Neural progenitor cell (in vitro differentiated cells): ENCODE data around the gene TSHZ3. TPM values are rescaled to one million over a fixed set of nuclear protein-coding genes. Genes with fewer than 3 reads are reported as not detected.

Experiments
- DNase-seq: peaks from one replicate; pipeline ENCODE4 v3.0.0-alpha.2; 2016; ENCODE audit warnings: low spot score
- H2AFZ ChIP-seq: fragments of 200-600 bp; sonication (generic); replicated peaks from 2 replicates; pipeline ENCODE4 v1.6.1; 2016; ENCODE audit warnings: antibody characterized with exemption
- H3F3A ChIP-seq: fragments of 200-600 bp; sonication (generic); 2 replicates; pipeline ENCODE4 v1.6.1; 2016; ENCODE audit warnings: antibody characterized with exemption, low read depth
- H3K27ac ChIP-seq: fragments of 200-600 bp; sonication (generic); 2 replicates; pipeline ENCODE4 v1.5.1; 2016; ENCODE audit warnings: mild to moderate bottlenecking
- H3K27me3 ChIP-seq: fragments of 200-600 bp; sonication (generic); 2 replicates; pipeline ENCODE4 v1.6.1; 2016; ENCODE audit warnings: mild to moderate bottlenecking, moderate library complexity
- H3K36me3 ChIP-seq: fragments of 200-600 bp; sonication (generic); 2 replicates; pipeline ENCODE4 v1.5.1; 2016
- H3K4me1 ChIP-seq: fragments of 200-600 bp; sonication (generic); 2 replicates; pipeline ENCODE4 v1.6.1; 2016; ENCODE audit warnings: mixed run types
- H3K4me2 ChIP-seq: fragments of 200-600 bp; sonication (generic); 2 replicates; pipeline ENCODE4 v1.6.1; 2016
- H3K4me3 ChIP-seq: fragments of 200-600 bp; sonication (generic); 2 replicates; pipeline ENCODE4 v1.5.1; 2016
- H3K79me2 ChIP-seq: fragments of 200-600 bp; sonication (generic); 2 replicates; pipeline ENCODE4 v1.6.1; 2016; ENCODE audit warnings: low read depth
- H3K9ac ChIP-seq: fragments of 200-600 bp; sonication (generic); 2 replicates; pipeline ENCODE4 v1.6.1; 2016
- H3K9me3 ChIP-seq: fragments of 200-600 bp; sonication (generic); 2 replicates; pipeline ENCODE4 v1.5.1; 2016; ENCODE audit warnings: low read depth
- H4K20me1 ChIP-seq: fragments of 200-600 bp; sonication (generic); 2 replicates; pipeline ENCODE4 v1.6.1; 2016; ENCODE audit warnings: low read depth
- H3K27ac Mint-ChIP-seq: 3 replicates; pipeline ENCODE4 v1.8.0; 2021; ENCODE audit warnings: mixed read lengths
- H3K27me3 Mint-ChIP-seq: 2 replicates; pipeline ENCODE4 v1.8.0; 2022; ENCODE audit warnings: low read depth, mild to moderate bottlenecking, inconsistent platforms, moderate library complexity, mixed read lengths; ENCODE audit not compliant: insufficient read depth
- H3K36me3 Mint-ChIP-seq: 3 replicates; pipeline ENCODE4 v1.8.0; 2021; ENCODE audit warnings: mixed read lengths
- H3K4me1 Mint-ChIP-seq: 3 replicates; pipeline ENCODE4 v1.8.0; 2021; ENCODE audit warnings: mixed read lengths
- H3K4me3 Mint-ChIP-seq: 3 replicates; pipeline ENCODE4 v1.8.0; 2021; ENCODE audit warnings: mild to moderate bottlenecking, moderate library complexity, mixed read lengths
- H3K9me3 Mint-ChIP-seq: 3 replicates; pipeline ENCODE4 v1.8.0; 2020; ENCODE audit warnings: mixed read lengths
- EZH2 ChIP-seq: fragments of 200-600 bp; sonication (generic); IDR thresholded peaks from 2 replicates; pipeline ENCODE4 v1.6.1; 2017; ENCODE audit warnings: antibody characterized with exemption, mild to moderate bottlenecking, moderate library complexity
- EZH2phosphoT487 ChIP-seq: fragments of 200-600 bp; sonication (generic); IDR thresholded peaks from 2 replicates; pipeline ENCODE4 v1.6.1; 2017; ENCODE audit warnings: antibody characterized with exemption
- total RNA-seq: library from RNA; depleted of rRNA; stranded (reverse); fragments of >200 nt; gene quantifications from 2 replicates; pipeline ENCODE4 v1.2.3, GENCODE V29; 2015; ENCODE audit warnings: low replicate concordance
- TF ChIP-seq, protein P1 (sequence below): fragments of 200-600 bp; sonication (generic); IDR thresholded peaks from 2 replicates; pipeline ENCODE4 v1.5.1; 2017; ENCODE audit warnings: antibody characterized with exemption, mild to moderate bottlenecking

Gene TSHZ3
- total RNA-seq, 1 donor from 2014 or later, result 0.60 TPM

DNA sequence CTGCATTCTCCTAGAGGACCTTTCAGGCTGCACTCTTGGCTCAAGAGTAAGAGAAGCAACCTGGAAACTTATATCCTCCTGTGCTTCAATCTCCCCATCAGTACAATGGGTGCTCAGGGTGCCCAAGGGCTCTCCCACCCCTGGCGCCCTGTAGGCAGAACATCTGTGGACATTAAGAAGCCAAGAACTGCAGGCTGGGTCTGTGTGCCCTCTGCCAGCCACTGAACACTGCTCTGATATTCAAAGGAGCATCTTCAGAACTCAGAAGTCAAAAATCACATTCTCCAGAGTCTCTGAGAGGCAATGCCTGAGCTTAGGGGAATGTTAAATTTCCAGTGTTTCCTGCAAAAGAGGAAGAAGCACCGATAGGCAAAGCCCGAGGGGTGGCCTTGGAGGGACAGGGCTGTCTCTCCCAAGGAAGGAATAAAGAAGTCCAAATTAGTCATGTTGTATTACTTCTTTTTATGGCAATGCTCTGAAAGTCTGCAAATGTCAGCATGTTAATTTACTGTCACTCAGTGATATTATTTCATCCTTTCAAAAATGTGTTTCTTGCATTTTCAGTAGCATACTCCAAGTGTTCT is 88.1 kb downstream of the TSHZ3 start:
- no peak overlapping the region for H3K27ac ChIP-seq
- Mint-ChIP-seq H3K4me3 (no peak overlapping the region), H3K4me1 (peaks cover 11% of the 10 kb centered on the region), H3K27ac (no peak overlapping the region), H3K27me3 (peaks cover 6% of the 10 kb centered on the region), H3K36me3 (no peaks in the 10 kb centered on the region), H3K9me3 (no peaks in the 10 kb centered on the region)
- TF ChIP-seq EZH2phosphoT487, result no peak
- TF ChIP-seq EZH2, result no peak
- TF ChIP-seq, protein P1, sequence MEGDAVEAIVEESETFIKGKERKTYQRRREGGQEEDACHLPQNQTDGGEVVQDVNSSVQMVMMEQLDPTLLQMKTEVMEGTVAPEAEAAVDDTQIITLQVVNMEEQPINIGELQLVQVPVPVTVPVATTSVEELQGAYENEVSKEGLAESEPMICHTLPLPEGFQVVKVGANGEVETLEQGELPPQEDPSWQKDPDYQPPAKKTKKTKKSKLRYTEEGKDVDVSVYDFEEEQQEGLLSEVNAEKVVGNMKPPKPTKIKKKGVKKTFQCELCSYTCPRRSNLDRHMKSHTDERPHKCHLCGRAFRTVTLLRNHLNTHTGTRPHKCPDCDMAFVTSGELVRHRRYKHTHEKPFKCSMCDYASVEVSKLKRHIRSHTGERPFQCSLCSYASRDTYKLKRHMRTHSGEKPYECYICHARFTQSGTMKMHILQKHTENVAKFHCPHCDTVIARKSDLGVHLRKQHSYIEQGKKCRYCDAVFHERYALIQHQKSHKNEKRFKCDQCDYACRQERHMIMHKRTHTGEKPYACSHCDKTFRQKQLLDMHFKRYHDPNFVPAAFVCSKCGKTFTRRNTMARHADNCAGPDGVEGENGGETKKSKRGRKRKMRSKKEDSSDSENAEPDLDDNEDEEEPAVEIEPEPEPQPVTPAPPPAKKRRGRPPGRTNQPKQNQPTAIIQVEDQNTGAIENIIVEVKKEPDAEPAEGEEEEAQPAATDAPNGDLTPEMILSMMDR, result no peak
- no peak overlapping the region for H3K9ac ChIP-seq
- H2AFZ ChIP-seq, result no peak overlapping the region
- no peak overlapping the region for H3K4me2 ChIP-seq
- H3K79me2 ChIP-seq, result no peaks in the 10 kb centered on the region
- no peak overlapping the region for H3K4me3 ChIP-seq
- peaks cover 4% of the 10 kb centered on the region for H3K4me1 ChIP-seq
- no peaks in the 10 kb centered on the region for H3K27me3 ChIP-seq
- no peaks in the 10 kb centered on the region for H3F3A ChIP-seq
- H3K36me3 ChIP-seq, result no peaks in the 10 kb centered on the region
- DNase-seq, result no peak
- H4K20me1 ChIP-seq, result no peaks in the 10 kb centered on the region
- H3K9me3 ChIP-seq, result no peaks in the 10 kb centered on the region

DNA sequence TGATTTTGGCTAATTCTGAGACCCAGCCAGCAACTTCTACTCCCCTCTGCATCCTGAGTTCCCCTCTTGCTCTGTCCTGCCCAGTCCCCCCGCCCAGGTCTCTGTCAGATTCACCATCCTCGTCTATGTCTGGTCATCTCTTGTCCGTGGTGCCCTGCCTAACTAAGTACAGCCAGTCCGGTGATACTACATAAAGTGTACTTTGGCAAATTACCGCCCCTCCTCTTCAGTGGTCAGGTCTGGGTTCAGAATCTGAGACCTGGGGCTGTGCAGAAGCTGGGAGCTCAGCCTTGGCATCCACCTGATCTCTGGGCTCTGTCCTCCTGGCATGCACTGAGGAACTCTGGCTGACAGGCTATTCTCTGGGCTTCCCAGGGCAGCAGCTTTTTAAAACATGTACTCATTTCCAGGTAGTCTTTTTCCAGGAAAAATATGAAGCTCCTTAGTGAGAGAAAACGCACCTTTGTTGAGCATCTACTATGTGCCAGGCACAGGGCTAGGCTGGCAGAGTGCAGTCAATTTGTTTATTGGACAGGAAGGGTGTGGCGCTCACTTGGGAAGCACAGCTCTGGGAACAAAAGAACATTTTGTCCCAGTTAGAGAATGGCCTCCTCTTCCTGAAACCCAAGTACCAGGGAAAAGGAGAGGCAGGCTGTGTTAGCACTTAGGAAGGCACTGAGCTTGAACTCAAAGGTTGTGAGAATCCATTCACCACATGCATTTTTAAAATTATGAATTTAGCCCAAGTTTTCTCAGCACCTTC is 88.9 kb downstream of the TSHZ3 start:
- Histone ChIP-seq H3K4me2 (no peak overlapping the region), H2AFZ (no peak overlapping the region), H3K27ac (no peak overlapping the region), H3K4me3 (no peak overlapping the region), H3K9me3 (no peaks in the 10 kb centered on the region), H3K9ac (no peak overlapping the region), H3F3A (no peaks in the 10 kb centered on the region), H3K36me3 (no peaks in the 10 kb centered on the region), H3K79me2 (no peaks in the 10 kb centered on the region), H3K4me1 (peaks cover 4% of the 10 kb centered on the region), H4K20me1 (no peaks in the 10 kb centered on the region), H3K27me3 (no peaks in the 10 kb centered on the region)
- H3K9me3 Mint-ChIP-seq, result no peaks in the 10 kb centered on the region
- H3K36me3 Mint-ChIP-seq, result no peaks in the 10 kb centered on the region
- no peak overlapping the region for H3K4me3 Mint-ChIP-seq
- peaks cover 11% of the 10 kb centered on the region for H3K4me1 Mint-ChIP-seq
- DNase-seq, result no peak
- H3K27ac Mint-ChIP-seq, result no peak overlapping the region
- H3K27me3 Mint-ChIP-seq, result peaks cover 6% of the 10 kb centered on the region
- TF ChIP-seq EZH2phosphoT487 (no peak), EZH2 (no peak)
- TF ChIP-seq, protein P1, result no peak

DNA sequence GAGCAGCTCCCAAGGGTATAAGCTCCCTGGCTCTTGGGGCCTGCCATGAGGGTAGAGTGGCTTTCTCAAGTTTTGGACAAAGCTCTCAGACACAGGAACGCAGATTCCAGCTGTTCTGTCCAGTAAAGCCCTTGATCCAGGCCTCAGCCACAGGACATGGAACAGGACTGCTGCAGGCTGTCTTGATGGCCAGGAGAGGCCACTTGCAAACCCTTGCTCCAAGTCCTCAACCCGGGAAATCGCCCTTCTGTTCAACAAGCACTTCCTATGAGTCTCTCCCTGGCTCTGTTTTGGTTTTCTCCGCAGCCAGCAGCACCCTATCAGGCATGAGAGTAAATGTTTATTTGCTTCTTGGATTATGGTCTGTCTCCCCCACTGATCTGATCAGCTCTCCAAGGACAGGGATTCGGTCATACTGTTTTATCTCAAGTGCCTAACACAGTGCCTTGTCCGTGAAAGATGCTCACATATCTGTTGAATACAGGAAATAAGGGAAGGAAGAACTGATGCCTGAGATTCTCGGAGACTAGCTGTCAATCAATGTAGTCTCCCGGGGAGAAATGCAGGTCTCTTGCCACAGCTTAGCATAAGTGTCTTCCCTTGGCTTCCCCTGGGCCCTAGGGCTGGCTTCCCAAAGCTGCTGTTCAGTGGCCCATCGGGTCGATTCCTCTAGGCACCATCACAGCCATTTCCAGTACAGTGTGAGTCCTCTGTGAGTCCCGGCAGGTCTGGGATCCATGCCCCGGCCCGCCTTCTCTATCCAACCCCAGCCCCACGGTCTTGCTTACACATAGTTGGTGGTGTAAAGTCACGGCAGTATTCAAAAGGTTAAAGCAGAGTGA is 90.8 kb downstream of the TSHZ3 start:
- no peak overlapping the region for H3K9ac ChIP-seq
- H3K79me2 ChIP-seq, result no peaks in the 10 kb centered on the region
- peaks cover 6% of the 10 kb centered on the region for H3K27me3 Mint-ChIP-seq
- no peak overlapping the region for H2AFZ ChIP-seq
- TF ChIP-seq EZH2phosphoT487, result no peak
- no peak for TF ChIP-seq EZH2
- TF ChIP-seq, protein P1, result no peak
- H3K36me3 Mint-ChIP-seq, result no peaks in the 10 kb centered on the region
- no peaks in the 10 kb centered on the region for H3K36me3 ChIP-seq
- H3K27me3 ChIP-seq, result no peaks in the 10 kb centered on the region
- no peak overlapping the region for H3K27ac ChIP-seq
- H3K9me3 ChIP-seq, result no peaks in the 10 kb centered on the region
- peaks cover 18% of the 10 kb centered on the region for H3K4me1 Mint-ChIP-seq
- no peak overlapping the region for H3K4me3 Mint-ChIP-seq
- H3K4me3 ChIP-seq, result no peak overlapping the region
- no peak overlapping the region for H3K4me2 ChIP-seq
- no peaks in the 10 kb centered on the region for H4K20me1 ChIP-seq
- H3K27ac Mint-ChIP-seq, result no peak overlapping the region
- H3K4me1 ChIP-seq, result peaks cover 4% of the 10 kb centered on the region
- no peak for DNase-seq
- no peaks in the 10 kb centered on the region for H3K9me3 Mint-ChIP-seq
- no peaks in the 10 kb centered on the region for H3F3A ChIP-seq
